ENCODE data around the gene OR6S1. TPM values are rescaled to one million over a fixed set of nuclear protein-coding genes. Genes with fewer than 3 reads are reported as not detected.

OR6S1 gene
- total RNA-seq, 1 donor from 2014 or later, result not detected

DNA sequence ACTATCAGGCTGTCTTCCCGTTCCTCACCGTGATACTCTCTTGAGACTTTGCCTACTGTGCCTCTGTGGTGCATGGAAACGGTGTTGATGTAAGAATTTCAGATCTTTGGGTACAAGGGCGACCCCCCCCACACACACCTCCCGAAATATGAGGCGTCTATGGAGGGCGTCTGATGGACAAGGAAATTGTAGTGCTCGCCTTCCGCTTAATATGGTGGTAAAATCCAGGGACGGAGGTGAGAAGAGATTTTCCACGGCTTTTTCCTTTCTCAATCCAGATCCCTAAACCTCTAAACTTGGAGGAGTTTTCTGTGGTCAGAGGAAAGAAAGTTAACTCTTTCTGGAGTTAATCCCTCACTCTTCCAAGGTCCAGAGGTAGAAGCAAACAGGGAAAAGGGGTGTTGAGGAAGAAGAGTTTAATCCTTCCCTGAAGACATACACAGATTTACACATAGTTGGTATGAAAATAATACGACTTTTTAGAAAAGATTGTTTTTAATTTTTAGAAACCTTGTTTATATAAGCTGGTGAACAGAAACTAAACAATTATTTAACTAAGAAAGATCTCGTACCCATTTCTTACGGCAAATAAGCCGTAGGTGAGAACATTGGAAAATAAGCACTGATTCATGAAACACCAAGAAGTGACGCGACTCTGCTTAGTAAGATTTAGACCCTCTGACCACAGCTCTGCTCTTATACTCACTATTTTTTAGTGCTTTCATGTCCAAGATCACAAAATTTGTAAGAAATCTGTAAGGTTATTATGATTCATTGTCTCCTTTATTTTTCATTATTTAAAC, 27.3 kb downstream of the OR6S1 start:
- Histone ChIP-seq H3K27me3 (ENCODE audit: low read depth) (no peaks in the 10 kb centered on the region), H3K4me1 (peaks cover 21% of the 10 kb centered on the region), H3K36me3 (no peaks in the 10 kb centered on the region), H3K9me3 (no peaks in the 10 kb centered on the region), H3K4me3 (peak overlapping the region; percentile 52), H3K27ac (peak overlapping the region; percentile 61)
- ATAC-seq, result peak in 1 of 2 donors; percentile 20
- intact Hi-C loops (cut with DNase I), result loop anchor here (10.0 kb wide), 1 partner anchor 289 kb away; no protein-coding TSS in a partner anchor
- TF ChIP-seq, protein P1, sequence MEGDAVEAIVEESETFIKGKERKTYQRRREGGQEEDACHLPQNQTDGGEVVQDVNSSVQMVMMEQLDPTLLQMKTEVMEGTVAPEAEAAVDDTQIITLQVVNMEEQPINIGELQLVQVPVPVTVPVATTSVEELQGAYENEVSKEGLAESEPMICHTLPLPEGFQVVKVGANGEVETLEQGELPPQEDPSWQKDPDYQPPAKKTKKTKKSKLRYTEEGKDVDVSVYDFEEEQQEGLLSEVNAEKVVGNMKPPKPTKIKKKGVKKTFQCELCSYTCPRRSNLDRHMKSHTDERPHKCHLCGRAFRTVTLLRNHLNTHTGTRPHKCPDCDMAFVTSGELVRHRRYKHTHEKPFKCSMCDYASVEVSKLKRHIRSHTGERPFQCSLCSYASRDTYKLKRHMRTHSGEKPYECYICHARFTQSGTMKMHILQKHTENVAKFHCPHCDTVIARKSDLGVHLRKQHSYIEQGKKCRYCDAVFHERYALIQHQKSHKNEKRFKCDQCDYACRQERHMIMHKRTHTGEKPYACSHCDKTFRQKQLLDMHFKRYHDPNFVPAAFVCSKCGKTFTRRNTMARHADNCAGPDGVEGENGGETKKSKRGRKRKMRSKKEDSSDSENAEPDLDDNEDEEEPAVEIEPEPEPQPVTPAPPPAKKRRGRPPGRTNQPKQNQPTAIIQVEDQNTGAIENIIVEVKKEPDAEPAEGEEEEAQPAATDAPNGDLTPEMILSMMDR (IDR thresholded peaks at IDR 0.05), result no peak
- DNase-seq, result no peak

DNA sequence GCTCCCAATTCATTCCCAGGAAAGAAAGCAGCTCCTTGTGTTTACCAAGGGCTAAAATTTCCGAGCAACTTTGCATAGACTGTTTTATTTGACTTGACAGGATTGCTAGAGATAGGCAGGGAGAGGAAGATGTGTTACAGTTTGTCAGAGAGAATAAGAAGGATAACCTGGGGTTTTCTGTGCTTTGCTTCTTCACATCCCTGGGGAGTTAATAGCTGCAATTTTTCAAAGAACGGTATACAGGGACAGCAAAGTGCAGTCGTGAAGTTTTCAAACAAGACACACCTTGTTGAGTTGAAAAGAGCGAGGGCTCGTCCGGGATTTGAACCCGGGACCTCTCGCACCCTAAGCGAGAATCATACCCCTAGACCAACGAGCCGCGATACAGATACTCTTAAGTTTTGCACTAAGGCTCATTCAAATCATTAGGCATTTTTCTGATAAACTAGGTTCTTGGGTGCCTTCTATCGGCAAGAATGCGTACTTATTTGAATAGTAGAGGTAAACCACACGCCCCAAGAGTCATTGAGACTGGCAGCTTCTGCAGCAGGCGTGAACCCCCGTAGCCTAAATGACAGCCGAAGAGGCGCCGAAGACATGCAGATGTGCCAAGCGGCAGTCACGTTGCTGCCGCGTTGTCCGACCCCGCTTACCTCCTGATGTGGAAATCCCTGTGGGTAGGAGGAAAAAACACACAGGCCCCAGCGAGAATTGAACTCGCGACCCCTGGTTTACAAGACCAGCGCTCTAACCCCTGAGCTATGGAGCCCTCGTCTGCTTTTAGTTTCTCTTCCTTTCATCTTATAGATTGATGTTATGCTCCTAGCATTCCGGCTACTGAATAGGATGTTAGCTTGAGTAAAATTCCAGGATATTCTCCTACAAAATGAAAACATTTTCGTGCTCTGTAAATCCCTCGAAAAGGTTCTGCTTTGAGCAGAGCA, 28.1 kb downstream of the OR6S1 start:
- Histone ChIP-seq H3K27ac (peak overlapping the region; percentile 61), H3K9me3 (no peaks in the 10 kb centered on the region), H3K4me1 (peaks cover 21% of the 10 kb centered on the region), H3K4me3 (peak overlapping the region; percentile 52), H3K27me3 (ENCODE audit: low read depth) (no peaks in the 10 kb centered on the region), H3K36me3 (no peaks in the 10 kb centered on the region)
- peak; percentile 86 to 92 for ATAC-seq
- intact Hi-C loops (cut with DNase I), result loop anchor here (10.0 kb wide), 1 partner anchor 289 kb away; no protein-coding TSS in a partner anchor
- TF ChIP-seq, protein P1 (IDR thresholded peaks at IDR 0.05), result peak; percentile 64
- DNase-seq, result peak; percentile 79

DNA sequence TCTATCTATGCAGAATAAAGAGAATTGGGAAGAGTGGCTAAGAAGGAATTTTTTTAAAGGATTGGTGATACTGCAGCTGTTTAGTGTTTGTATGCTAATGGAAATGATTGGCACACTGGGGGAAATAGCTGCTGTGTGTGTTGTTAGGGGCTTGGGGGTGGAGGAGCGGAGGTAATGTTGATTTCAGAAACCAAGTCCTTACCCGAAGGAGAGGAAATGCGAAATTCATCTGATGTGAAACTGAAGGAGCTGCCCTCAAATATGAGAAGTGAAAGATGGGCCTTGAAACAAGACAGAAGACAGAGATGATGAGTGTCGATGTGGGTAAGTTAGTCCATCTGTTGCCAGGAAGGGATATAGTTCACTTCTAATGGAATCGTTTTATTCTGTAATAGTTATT, 29.1 kb downstream of the OR6S1 start:
- ATAC-seq, result no peak
- TF ChIP-seq, protein P1 (IDR thresholded peaks at IDR 0.05), result no peak
- Histone ChIP-seq H3K4me1 (peaks cover 21% of the 10 kb centered on the region), H3K4me3 (no peak overlapping the region), H3K36me3 (no peaks in the 10 kb centered on the region), H3K9me3 (no peaks in the 10 kb centered on the region), H3K27ac (no peak overlapping the region), H3K27me3 (ENCODE audit: low read depth) (no peaks in the 10 kb centered on the region)
- intact Hi-C loops (cut with DNase I), result loop anchor here (10.0 kb wide), 1 partner anchor 288 kb away; no protein-coding TSS in a partner anchor
- DNase-seq, result no peak

DNA sequence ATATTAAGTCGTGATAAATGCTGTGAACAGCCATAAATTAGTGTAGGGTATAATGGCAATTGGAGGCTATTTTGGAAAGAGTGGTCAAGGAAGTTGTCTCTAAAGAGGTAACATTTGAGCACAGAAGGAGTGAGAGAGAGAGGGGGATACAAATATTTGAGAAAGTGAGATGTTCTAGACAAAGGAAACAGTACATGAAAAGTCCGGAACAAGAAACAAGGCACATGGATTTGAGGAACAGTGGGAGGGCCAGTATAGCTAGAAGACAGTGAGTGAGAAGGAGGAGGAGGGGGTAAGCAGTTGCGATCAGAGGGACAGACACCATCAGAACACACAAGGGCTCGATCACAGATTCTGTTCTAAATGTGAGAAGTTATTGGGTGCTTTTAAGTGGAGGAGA, 30.2 kb downstream of the OR6S1 start:
- peaks cover 21% of the 10 kb centered on the region for H3K4me1 ChIP-seq
- no peak overlapping the region for H3K4me3 ChIP-seq
- DNase-seq, result no peak
- ATAC-seq, result no peak
- H3K27me3 ChIP-seq (ENCODE audit: low read depth), result no peaks in the 10 kb centered on the region
- no peak overlapping the region for H3K27ac ChIP-seq
- H3K36me3 ChIP-seq, result no peaks in the 10 kb centered on the region
- TF ChIP-seq, protein P1 (IDR thresholded peaks at IDR 0.05), result no peak
- intact Hi-C loops (cut with DNase I), result loop anchor here (10.0 kb wide), 1 partner anchor 286 kb away; no protein-coding TSS in a partner anchor
- H3K9me3 ChIP-seq, result no peaks in the 10 kb centered on the region

Data from lower lobe of right lung (tissue), 2 donors.